BJ (cell line): ENCODE data around the gene CACNA2D3. TPM values are rescaled to one million over a fixed set of nuclear protein-coding genes. Genes with fewer than 3 reads are reported as not detected.

Source experiments
- CTCF ChIA-PET: fragments of 350-600 bp; formaldehyde crosslinking; extraction: SDS; loops from one replicate; lab custom pipeline; 2021; ENCODE audit warnings: antibody characterized with exemption, inconsistent platforms; lab: Yijun Ruan, JAX
- POLR2A ChIA-PET: fragments of 300-600 bp; sonication (Branson Sonifier 250); formaldehyde crosslinking; extraction: SDS; loops from one replicate; lab custom pipeline; 2021; ENCODE audit warnings: antibody characterized with exemption; lab: Charles Lee
- DNase-seq: peaks from one replicate; pipeline ENCODE4 v3.0.0-alpha.2; 2011; ENCODE audit warnings: low read depth
- H3K27me3 ChIP-seq: 2 replicates; pipeline ENCODE4 v1.6.0; 2011; ENCODE audit warnings: low read length; ENCODE audit not compliant: control insufficient read depth, insufficient read depth
- H3K36me3 ChIP-seq: 2 replicates; pipeline ENCODE4 v1.5.1; 2011; ENCODE audit warnings: low read length; ENCODE audit not compliant: control insufficient read depth, insufficient read depth
- H3K4me3 ChIP-seq: 2 replicates; pipeline ENCODE4 v1.5.1; 2011; ENCODE audit warnings: low read depth, mild to moderate bottlenecking, control low read depth, low read length
- CTCF ChIP-seq: IDR thresholded peaks from 2 replicates; pipeline ENCODE4 v1.5.1; 2011; ENCODE audit warnings: low read depth, mild to moderate bottlenecking, control low read depth, inconsistent platforms, low read length, moderate library complexity; ENCODE audit not compliant: insufficient read depth
- polyA plus RNA-seq: library from polyadenylated mRNA; depleted of rRNA; stranded (reverse); fragments of >200 nt; gene quantifications from 2 replicates; pipeline ENCODE4 v1.2.3, GENCODE V29; 2011

The CACNA2D3 gene
- polyA plus RNA-seq, 1 experiment, result 0.56 TPM

- ChIA-PET CTCF (no interaction called here), POLR2A (interaction anchor here (1.2 kb wide), 1 partner anchor 20 kb away, joined by 5 read pairs; no protein-coding TSS in a partner anchor)
- H3K4me3 ChIP-seq, result no peak overlapping the region
- H3K27me3 ChIP-seq, result no peaks in the 10 kb centered on the region
- TF ChIP-seq CTCF, result no peak
- DNase-seq, result no peak
- no peaks in the 10 kb centered on the region for H3K36me3 ChIP-seq
Measured at GRCh38 chr3:54793171-54793570, 670.8 kb downstream of the CACNA2D3 start.

GRCh38 chr3:54797111-54797510 is 674.8 kb downstream of the CACNA2D3 start:
- Histone ChIP-seq H3K4me3 (no peak overlapping the region), H3K27me3 (no peaks in the 10 kb centered on the region), H3K36me3 (no peaks in the 10 kb centered on the region)
- no peak for DNase-seq
- ChIA-PET CTCF (interaction anchor here (1.3 kb wide), 1 partner anchor 369 kb away, joined by 3 read pairs; no protein-coding TSS in a partner anchor), POLR2A (no interaction called here)
- TF ChIP-seq CTCF, result no peak

GRCh38 chr3:54800478-54800877 is 678.1 kb downstream of the CACNA2D3 start:
- TF ChIP-seq CTCF, result no peak
- DNase-seq, result no peak
- Histone ChIP-seq H3K27me3 (no peaks in the 10 kb centered on the region), H3K4me3 (no peak overlapping the region), H3K36me3 (no peaks in the 10 kb centered on the region)
- ChIA-PET POLR2A (no interaction called here), CTCF (interaction anchor here (0.9 to 1.2 kb wide), 2 partner anchors 10 to 29 kb away, joined by 3 to 5 read pairs; no protein-coding TSS in a partner anchor)

- TF ChIP-seq CTCF, result no peak
- DNase-seq, result no peak
- ChIA-PET CTCF (interaction anchor here (0.6 kb wide), 1 partner anchor 166 kb away, joined by 3 read pairs; no protein-coding TSS in a partner anchor), POLR2A (no interaction called here)
- Histone ChIP-seq H3K27me3 (no peaks in the 10 kb centered on the region), H3K4me3 (no peak overlapping the region), H3K36me3 (no peaks in the 10 kb centered on the region)
Measured at GRCh38 chr3:54801977-54802376, 679.6 kb downstream of the CACNA2D3 start.

- POLR2A ChIA-PET, result no interaction called here
- CTCF ChIA-PET, result no interaction called here
- TF ChIP-seq CTCF, result no peak
- DNase-seq, result no peak
- H3K36me3 ChIP-seq, result no peaks in the 10 kb centered on the region
- no peaks in the 10 kb centered on the region for H3K27me3 ChIP-seq
- no peak overlapping the region for H3K4me3 ChIP-seq
Measured at GRCh38 chr3:54810401-54810800, 688.0 kb downstream of the CACNA2D3 start.
